Cardiac fibroblast (primary cell): ENCODE results near the gene FDCSP.
"Not testable (repeated sequence)": the region's sequence is repeated elsewhere in the genome, so short reads cannot be mapped to it uniquely, and the experiment has no call there.

Experiments
- DNase-seq, 2 donors: peaks; one replicate each; pipeline versions ENCODE4 v3.0.0 to v3.0.0-alpha.2; 2010; ENCODE audit warnings: low read depth in 2 of 2
- H3K4me3 ChIP-seq, 2 donors: replicated peaks in 1 of 2; 1 replicate in 1 of 2; 2 replicates in 1 of 2; pipeline ENCODE4 v1.5.1; 2011; ENCODE audit warnings: low read depth in 2 of 2, low read length in 2 of 2, mild to moderate bottlenecking in 2 of 2, moderate library complexity in 1 of 2
- TF ChIP-seq, protein P1 (sequence below): IDR thresholded peaks from one replicate; pipeline ENCODE4 v1.5.1; 2011; ENCODE audit warnings: low read depth, mild to moderate bottlenecking, low read length, inconsistent platforms

The FDCSP gene

DNA sequence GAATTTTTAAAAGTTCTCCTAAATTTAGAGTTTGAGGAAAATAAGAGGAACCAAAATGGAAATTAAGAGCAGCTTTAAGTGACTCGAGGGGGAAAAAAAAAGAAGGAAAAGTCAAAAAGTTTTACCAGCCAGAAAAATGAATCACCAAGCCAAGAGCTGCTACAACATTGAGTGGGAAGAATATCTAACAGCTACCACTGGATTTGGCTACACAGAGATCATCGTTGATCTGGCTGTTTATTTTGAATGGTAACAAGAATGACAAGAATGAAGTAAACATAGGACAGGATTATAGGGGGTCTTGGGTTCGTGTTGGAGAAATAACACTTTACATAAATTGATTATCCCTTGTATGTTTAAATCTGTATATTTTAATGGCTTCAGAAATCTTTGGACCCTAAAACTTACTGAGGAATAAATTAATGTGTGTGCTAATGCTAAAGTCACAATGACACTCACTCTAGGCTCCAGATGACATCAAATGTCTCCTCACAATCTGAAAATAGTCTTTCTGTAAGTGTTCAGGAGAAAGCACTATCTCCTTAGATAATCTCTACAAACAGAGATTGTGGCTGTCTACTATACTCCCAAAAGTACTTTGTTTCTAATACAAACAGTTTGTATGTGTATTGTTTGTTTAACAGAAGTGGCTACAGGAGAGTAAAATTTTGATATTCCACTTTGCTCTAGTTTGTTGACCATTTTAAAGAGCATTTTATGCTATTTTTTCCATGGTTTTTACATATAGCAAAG is 13.4 kb downstream of the FDCSP start:
- TF ChIP-seq, protein P1, sequence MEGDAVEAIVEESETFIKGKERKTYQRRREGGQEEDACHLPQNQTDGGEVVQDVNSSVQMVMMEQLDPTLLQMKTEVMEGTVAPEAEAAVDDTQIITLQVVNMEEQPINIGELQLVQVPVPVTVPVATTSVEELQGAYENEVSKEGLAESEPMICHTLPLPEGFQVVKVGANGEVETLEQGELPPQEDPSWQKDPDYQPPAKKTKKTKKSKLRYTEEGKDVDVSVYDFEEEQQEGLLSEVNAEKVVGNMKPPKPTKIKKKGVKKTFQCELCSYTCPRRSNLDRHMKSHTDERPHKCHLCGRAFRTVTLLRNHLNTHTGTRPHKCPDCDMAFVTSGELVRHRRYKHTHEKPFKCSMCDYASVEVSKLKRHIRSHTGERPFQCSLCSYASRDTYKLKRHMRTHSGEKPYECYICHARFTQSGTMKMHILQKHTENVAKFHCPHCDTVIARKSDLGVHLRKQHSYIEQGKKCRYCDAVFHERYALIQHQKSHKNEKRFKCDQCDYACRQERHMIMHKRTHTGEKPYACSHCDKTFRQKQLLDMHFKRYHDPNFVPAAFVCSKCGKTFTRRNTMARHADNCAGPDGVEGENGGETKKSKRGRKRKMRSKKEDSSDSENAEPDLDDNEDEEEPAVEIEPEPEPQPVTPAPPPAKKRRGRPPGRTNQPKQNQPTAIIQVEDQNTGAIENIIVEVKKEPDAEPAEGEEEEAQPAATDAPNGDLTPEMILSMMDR: no peak

DNA sequence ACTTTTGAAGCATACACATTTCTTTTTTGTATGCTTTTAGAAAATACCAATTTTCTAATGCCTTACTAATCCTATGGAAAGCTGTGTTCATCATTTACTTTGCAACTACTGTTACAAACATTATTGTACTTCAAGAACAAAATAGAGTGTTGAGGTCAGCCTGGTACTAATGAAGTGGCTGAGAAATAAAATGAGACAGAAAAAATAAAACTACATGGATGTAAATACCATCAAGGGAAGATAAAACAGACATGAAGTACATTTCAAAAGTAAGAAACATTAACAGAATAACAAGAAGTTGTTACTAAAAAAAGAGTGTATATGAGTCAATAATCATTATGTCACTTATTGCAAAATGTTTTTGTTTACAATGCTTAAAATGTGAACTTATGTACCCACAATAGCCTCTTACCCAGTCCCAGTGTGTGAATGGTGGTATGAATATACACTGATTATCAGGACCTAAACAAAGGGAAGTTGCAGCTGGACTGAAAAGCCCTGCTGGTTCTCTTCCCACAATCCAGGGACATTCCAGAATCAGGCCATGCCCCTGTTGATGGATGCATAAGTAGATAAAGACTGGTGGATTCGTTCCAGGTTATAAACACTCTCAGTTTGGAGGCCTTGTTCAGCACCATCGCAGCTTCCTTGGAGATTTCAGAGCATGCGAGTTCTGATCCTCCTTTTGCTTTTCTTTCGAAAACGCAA is 14.1 kb downstream of the FDCSP start:
- peak in 1 of 2 donors; percentile 9 for DNase-seq
- H3K4me3 ChIP-seq: no peak overlapping the region
- TF ChIP-seq, protein P1: no peak

More for the DNA sequence above, 13.4 kb downstream of the FDCSP start:
- H3K4me3 ChIP-seq: no peak overlapping the region
- no peak for DNase-seq

DNA sequence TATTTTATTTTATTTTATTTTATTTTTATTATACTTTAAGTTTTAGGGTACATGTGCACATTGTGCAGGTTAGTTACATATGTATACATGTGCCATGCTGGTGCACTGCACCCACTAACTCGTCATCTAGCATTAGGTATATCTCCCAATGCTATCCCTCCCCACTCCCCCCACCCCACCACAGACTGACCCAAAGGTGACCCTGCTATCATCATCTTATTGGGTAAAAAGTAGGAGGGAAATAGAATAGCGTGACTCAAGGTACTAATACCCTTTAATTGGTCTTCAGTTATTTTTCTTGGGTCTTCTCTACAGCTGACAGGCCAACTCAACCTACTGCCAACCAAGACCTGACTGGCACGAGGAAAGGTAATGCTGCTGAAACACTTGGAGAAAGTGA is 16.4 kb downstream of the FDCSP start, which contains the start of gene CSN3:
Gene CSN3 (plus strand): TSS at position 301 of the 400 bp plus-strand sequence. CDS start 2,223 bp downstream, outside the sequence.
- H3K4me3 ChIP-seq, DNase-seq: not testable (repeated sequence)

DNA sequence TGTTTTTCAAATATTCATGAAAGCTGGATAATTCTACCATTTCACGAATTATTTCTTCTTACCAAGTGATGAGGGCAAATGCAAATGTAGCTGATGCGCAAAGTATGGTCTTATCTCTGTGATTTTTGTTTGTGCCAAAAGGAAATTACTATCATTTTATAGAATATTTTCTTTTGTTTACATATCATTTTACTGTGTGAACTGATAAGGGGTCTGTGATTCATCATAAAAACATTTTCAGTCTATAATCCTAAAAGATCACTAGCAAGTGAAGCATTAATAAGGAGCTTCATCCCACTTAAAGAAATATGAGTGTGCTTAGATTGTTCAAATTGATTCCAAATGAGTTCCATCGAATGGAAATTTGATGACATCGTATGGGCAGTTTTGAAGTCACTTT is 17.2 kb downstream of the FDCSP start:
- no peak overlapping the region for H3K4me3 ChIP-seq
- DNase-seq: no peak
- TF ChIP-seq, protein P1: no peak

DNA sequence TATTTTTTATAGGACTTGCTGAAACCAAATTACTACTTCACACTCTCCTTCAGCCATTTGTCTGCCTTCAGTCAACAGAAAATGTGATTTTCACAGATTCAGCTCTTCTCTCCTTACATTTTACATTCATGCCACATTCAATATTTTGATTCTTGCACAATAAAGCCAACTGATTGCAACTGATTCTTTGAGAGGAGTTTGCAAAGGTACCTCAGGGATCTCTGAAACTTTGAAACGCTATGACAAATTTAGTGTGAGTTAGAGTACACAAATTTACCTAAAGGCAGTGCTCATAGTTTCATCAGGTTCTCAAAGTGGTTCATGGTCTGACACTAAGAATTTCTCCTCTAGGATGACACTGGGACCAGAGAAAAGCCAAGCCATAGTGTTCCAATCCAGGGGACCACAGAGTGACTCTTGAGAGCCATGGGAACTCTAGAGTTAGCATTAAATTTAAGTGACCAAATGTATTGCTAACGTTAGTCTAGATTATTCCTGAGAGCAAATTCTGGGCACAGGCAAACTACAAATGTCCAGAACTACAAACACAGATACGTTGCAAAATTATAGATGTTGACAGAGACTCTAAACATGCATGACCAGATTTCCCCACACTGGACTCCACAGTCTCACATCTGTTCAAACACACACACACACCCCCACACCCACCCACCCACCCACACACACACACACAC is 25.5 kb downstream of the FDCSP start:
- TF ChIP-seq, protein P1: no peak
- no peak for DNase-seq

DNA sequence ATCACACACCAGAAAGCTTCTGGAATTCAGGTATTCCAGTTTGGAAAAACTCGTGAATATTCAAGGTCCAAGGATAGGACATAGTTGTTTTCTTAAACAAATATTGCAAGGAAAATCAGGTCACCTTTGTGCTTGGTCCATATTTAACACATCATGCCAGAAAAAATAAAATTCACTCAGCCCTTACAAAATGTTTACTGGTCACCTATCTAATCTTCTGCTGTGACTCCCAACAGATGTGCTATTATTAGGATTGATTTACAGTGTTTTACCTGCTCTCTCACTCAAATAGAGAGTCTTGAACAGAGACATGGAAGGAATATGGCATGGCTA is 26.0 kb downstream of the FDCSP start:
- TF ChIP-seq, protein P1: no peak
- DNase-seq: no peak
- H3K4me3 ChIP-seq: no peak overlapping the region

More for the DNA sequence above, 25.5 kb downstream of the FDCSP start:
- H3K4me3 ChIP-seq: no peak overlapping the region

DNA sequence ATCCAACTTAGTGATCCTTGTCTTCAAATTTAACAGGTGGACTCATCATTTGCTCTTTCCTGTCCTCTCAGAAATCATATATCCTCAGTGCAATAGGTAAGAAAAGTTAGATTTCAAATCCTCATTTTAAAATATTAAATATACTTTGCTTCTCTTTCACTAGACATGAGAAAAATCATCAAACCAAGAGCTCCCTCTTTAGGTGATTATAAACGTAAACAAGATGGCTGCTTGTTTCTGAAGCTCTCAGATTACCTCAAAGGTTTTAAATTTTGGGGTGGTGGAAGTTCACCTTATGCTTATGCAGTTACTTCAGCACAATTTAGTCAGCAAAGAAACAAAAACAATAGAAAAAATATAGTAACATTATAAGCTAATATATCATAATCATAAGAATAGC is 43.8 kb downstream of the FDCSP start:
- TF ChIP-seq, protein P1: no peak
- no peak overlapping the region for H3K4me3 ChIP-seq
- DNase-seq: peak in 1 of 2 donors; percentile 2
